ENCODE data around the gene TMC4.

TMC4 gene

GRCh38 chr19:54129617-54129996 lies 43.4 kb downstream of the TMC4 start:
- DNase-seq (ENCODE audit: low spot score): no peak

DNA sequence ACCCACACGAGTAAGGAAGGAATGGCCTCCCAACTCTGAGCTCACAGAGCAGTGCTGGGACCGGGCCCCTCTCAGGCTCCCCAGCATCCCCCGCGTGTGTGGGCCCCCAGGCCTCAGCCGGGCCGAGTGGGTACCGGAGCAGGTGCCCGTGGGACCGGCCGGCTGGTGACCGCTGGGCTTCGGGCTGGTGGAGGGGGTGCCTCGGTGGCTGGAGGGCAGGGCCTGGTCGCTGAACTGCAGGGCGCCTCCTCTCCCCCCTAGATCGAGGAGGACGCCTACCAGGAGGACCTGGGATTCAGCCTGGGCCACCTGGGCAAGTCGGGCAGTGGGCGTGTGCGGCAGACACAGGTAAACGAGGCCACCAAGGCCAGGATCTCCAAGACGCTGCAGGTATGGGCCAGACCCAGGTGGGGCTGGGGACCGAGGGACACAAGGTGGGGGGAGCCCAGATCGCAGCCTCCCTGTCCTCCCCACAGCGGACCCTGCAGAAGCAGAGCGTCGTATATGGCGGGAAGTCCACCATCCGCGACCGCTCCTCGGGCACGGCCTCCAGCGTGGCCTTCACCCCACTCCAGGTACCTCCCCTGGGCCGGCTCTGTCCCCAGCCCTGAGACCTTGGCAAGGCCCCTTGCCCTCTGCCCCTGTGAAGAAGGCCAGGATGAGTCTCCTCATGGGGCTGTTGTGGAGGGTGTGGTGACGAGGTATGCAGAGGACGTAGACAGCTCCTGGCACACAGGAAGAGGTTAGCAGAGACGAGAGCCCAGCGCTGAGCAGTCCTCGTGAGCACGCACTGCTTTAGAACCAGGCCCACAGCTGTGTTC lies 44.0 kb downstream of the TMC4 start:
- no peak for DNase-seq (ENCODE audit: low spot score)

DNA sequence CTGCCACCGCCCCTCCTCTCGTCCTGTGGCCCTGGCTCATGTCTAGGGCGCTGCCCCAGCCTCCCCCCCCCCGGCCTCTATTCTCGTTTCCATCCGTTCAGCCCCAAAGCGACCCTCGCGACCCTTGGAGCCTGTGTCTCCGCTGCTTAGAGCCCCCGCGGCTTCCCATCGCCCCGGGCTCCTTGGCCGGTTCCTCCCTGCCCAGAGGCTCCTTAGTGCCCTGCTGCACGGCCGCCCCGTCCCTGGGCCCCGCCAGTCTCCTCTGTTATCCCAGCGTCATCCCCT lies 44.6 kb downstream of the TMC4 start:
- no peak for DNase-seq (ENCODE audit: low spot score)

GRCh38 chr19:54127688-54128440 lies 45.1 kb downstream of the TMC4 start:
- no peak for DNase-seq (ENCODE audit: low spot score)

DNA sequence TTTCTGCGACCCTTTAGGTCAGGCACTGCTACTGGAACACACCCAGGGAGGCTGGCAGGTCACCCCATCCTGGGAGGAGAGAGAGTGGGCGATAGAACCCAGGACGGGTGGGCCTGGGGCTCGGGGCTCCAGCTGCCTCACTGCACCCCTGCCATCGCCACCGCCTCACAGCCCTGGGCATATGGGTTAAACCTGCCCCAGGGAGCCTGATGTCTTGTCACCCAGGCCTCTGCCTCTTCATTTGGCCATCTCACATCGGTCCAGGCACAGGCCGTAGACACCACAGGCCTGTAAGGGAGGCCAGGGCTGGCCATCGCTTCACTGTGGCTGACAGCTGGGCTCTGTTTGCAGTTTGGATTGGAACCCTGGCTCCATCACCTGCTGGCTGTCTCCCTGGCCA lies 47.2 kb downstream of the TMC4 start:
- no peak for DNase-seq (ENCODE audit: low spot score)

GRCh38 chr19:54124393-54124792 lies 48.6 kb downstream of the TMC4 start:
- no peak for DNase-seq (ENCODE audit: low spot score)

- no peak for DNase-seq (ENCODE audit: low spot score)
These were observed 49.3 kb downstream of the TMC4 start for GRCh38 chr19:54123682-54124081.

DNA sequence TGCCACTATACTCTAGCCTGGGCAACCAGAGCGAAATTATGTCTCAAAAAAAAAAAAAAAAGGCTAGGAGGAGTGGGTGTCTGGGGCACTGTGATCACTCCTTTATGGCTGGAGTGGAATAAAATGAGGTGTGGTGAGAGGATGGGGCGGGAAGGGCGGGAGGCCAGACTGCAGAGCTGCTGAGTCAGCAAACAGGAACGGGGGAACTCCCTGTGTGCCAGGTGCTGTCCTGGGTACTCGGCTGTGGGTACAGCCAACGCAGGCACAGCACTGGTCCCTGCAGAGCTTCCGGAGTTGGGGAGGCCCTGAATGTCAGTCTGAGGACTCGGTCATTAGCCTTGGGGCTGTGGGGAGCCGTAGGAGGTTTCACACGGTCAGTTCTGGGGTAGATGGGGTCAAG lies 51.7 kb downstream of the TMC4 start:
- no peak for DNase-seq (ENCODE audit: low spot score)

DNA sequence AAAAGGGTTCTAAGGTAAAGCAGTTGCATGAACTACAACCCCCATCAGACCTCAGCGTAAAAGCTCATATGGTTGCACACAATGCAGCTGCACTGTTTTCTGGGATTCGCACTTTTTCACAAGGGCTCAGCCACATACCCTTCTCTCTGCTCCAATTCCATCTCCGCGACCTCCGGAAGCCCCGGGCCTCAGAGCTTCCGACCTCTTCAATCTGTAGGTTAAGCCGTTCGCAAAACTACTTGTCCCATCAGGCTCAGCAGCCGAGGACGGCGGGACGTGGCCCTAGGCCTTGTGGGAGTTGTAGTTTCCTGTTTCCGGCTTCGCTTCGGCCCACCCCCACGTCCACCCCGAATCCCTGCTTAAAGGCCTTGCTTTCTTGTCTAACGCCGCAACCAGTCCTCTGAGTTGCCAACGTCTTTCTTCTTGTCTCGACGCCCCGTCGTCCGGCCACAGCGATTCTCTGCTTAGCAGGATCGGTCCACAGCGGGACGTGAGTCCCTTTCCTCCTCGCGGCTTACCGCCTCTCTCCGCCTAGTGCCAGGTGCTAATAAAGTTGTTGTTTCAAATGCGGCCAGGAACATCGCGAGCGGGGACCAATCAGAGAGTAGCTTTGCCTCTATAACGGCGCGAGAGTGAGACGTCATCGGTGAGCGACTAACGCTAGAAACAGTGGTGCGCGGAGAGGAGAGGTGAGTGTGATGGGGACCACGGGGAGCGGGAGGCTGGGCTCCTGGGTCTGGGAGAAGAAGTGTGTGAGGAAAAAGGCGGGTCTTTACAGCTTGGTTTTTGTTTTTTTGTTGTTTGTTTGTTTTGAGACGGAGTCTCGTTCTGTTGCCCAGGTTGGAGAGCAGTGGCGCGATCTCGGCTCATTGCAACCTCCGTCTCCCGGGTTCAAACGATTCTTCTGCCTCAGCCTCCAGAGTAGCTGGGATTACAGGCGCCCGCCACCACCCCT lies 57.6 kb downstream of the TMC4 start, which contains the start of the genes PRPF31 and TFPT:
Gene PRPF31, plus strand, starts transcription at position 646 of the 955 bp plus-strand sequence. CDS start 2,525 bp downstream, outside the sequence.
Gene TFPT, minus strand, starts transcription at position 549 of the 955 bp plus-strand sequence. Its CDS starts 388 bp downstream, at position 161.
- DNase-seq (ENCODE audit: low spot score): peak; percentile 99

DNA sequence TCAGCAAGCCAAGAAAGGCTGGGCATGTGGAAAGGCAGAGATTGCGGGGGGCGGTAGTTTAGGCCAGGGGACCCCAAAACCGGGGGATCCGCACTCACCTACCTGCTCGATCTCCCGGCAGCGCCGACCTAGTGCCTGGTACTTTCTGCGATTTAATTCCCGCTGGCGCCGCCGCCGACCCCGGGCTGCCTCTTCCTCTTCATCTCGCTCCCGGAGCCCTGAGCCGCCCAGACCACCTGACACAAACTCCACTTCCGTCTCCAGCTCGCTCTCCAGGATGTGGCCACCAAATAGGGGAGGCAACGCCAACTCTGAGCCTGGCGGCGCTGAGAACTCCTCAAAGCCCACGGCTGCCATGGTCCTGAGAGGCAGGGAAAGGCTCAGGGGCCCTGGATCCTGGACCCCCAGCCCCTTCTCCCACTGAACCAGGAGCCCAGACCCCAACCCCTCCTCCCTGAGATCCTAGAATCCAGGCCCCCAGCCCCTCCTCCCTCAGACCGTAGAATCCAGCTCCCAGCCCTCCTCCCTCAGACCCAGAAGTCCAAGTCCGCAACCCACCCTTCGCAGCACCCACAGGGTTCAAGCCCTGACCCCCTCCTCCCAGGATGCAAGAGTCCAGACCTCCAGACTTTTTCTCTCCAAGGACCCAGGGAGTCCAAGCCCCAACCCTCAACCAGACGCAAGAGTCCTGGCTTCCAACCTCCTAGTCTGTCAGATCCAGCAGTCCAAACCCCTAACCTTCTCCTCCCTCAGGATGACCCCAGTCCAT lies 58.4 kb downstream of the TMC4 start:
- DNase-seq (ENCODE audit: low spot score): no peak
